Measurements from ENCODE around the gene TSPYL1. TPM values are rescaled to one million over a fixed set of nuclear protein-coding genes. Genes with fewer than 3 reads are reported as not detected.

TSPYL1 gene
- total and polyA plus RNA-seq, 2 experiments from 2014 or later = 24.9 to 66.1 TPM

DNA sequence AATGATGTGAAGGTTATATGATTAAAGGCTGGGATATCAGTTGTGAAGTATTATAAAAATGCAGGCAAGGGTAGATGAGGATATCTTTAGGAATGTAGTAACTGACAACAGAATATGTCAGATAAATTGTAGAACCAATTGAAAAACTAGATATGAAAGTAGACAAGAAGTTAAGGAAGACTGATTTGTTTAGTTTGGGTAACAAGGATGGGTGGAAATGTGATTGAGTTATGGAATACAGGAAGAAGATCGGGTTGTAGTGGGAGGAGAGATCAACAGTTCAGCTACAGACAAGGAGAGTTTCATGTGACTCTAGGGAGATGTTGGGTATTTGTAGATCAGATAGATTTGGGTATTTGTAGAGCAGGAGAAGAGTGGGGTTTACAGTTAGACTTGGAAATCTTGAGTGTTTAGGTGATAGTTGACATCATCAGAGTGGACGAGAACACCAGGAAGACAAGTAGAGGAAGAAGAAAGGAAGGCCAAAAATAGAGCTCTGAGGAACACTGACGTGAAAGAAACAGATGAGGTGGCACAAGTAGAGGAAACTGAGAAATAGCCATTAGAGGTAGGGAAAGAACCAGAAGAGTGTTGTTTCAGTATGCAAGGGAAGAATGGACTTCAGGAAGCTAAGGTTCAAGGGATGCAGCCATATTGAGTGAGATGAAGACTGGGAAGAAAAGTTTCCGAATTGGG, 12.1 kb upstream of the TSPYL1 start:
- Histone ChIP-seq H4K20me1 (replicated peaks; ENCODE audit: insufficient read depth) (no peaks in the 10 kb centered on the region), H3K79me2 (replicated peaks; ENCODE audit: insufficient read depth) (no peaks in the 10 kb centered on the region), H3K36me3 (ENCODE audit: insufficient read depth) (no peaks in the 10 kb centered on the region), H3K27me3 (ENCODE audit: insufficient read depth) (no peaks in the 10 kb centered on the region), H2AFZ (no peak overlapping the region), H3K4me1 (ENCODE audit: insufficient read depth) (no peaks in the 10 kb centered on the region), H3K4me3 (no peak overlapping the region), H3F3A (replicated peaks; ENCODE audit: low read depth) (no peaks in the 10 kb centered on the region), H3K4me2 (no peak overlapping the region), H3K27ac (ENCODE audit: low read depth) (no peak overlapping the region), H3K9me2 (ENCODE audit: insufficient read depth) (peaks cover 8% of the 10 kb centered on the region; the same call in 1 of the 2 replicates)
- ATAC-seq = no peak
- Mint-ChIP-seq H3K36me3 (ENCODE audit: low read depth) (no peaks in the 10 kb centered on the region), H3K4me3 (no peak overlapping the region), H3K27me3 (ENCODE audit: insufficient read depth, low read depth, poor library complexity) (peaks cover 2% of the 10 kb centered on the region), H3K9me3 (no peaks in the 10 kb centered on the region), H3K4me1 (no peaks in the 10 kb centered on the region), H3K27ac (no peak overlapping the region)
- DNase-seq (ENCODE audit: low spot score) = no peak
- TF ChIP-seq ZNF331 (CRISPR knock-in tag; IDR thresholded peaks at IDR 0.05; ENCODE audit: low read depth) (no peak), EZH2 (IDR thresholded peaks at IDR 0.05; ENCODE audit: low read depth, unreplicated experiment) (no peak), JUNB (IDR thresholded peaks at IDR 0.05; ENCODE audit: unreplicated experiment) (no peak), ZNF114 (CRISPR knock-in tag; IDR thresholded peaks at IDR 0.05) (no peak), NANOG (IDR thresholded peaks at IDR 0.05; ENCODE audit: borderline replicate concordance) (no peak), STAT1 (IDR thresholded peaks at IDR 0.05; ENCODE audit: unreplicated experiment) (no peak), EZH2phosphoT487 (IDR thresholded peaks at IDR 0.05; ENCODE audit: unreplicated experiment) (no peak)
- TF ChIP-seq, protein P1, sequence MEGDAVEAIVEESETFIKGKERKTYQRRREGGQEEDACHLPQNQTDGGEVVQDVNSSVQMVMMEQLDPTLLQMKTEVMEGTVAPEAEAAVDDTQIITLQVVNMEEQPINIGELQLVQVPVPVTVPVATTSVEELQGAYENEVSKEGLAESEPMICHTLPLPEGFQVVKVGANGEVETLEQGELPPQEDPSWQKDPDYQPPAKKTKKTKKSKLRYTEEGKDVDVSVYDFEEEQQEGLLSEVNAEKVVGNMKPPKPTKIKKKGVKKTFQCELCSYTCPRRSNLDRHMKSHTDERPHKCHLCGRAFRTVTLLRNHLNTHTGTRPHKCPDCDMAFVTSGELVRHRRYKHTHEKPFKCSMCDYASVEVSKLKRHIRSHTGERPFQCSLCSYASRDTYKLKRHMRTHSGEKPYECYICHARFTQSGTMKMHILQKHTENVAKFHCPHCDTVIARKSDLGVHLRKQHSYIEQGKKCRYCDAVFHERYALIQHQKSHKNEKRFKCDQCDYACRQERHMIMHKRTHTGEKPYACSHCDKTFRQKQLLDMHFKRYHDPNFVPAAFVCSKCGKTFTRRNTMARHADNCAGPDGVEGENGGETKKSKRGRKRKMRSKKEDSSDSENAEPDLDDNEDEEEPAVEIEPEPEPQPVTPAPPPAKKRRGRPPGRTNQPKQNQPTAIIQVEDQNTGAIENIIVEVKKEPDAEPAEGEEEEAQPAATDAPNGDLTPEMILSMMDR (conservative IDR thresholded peaks at IDR 0.05; ENCODE audit: low read depth in 2 of 2) = no peak
- TF ChIP-seq, protein P2, sequence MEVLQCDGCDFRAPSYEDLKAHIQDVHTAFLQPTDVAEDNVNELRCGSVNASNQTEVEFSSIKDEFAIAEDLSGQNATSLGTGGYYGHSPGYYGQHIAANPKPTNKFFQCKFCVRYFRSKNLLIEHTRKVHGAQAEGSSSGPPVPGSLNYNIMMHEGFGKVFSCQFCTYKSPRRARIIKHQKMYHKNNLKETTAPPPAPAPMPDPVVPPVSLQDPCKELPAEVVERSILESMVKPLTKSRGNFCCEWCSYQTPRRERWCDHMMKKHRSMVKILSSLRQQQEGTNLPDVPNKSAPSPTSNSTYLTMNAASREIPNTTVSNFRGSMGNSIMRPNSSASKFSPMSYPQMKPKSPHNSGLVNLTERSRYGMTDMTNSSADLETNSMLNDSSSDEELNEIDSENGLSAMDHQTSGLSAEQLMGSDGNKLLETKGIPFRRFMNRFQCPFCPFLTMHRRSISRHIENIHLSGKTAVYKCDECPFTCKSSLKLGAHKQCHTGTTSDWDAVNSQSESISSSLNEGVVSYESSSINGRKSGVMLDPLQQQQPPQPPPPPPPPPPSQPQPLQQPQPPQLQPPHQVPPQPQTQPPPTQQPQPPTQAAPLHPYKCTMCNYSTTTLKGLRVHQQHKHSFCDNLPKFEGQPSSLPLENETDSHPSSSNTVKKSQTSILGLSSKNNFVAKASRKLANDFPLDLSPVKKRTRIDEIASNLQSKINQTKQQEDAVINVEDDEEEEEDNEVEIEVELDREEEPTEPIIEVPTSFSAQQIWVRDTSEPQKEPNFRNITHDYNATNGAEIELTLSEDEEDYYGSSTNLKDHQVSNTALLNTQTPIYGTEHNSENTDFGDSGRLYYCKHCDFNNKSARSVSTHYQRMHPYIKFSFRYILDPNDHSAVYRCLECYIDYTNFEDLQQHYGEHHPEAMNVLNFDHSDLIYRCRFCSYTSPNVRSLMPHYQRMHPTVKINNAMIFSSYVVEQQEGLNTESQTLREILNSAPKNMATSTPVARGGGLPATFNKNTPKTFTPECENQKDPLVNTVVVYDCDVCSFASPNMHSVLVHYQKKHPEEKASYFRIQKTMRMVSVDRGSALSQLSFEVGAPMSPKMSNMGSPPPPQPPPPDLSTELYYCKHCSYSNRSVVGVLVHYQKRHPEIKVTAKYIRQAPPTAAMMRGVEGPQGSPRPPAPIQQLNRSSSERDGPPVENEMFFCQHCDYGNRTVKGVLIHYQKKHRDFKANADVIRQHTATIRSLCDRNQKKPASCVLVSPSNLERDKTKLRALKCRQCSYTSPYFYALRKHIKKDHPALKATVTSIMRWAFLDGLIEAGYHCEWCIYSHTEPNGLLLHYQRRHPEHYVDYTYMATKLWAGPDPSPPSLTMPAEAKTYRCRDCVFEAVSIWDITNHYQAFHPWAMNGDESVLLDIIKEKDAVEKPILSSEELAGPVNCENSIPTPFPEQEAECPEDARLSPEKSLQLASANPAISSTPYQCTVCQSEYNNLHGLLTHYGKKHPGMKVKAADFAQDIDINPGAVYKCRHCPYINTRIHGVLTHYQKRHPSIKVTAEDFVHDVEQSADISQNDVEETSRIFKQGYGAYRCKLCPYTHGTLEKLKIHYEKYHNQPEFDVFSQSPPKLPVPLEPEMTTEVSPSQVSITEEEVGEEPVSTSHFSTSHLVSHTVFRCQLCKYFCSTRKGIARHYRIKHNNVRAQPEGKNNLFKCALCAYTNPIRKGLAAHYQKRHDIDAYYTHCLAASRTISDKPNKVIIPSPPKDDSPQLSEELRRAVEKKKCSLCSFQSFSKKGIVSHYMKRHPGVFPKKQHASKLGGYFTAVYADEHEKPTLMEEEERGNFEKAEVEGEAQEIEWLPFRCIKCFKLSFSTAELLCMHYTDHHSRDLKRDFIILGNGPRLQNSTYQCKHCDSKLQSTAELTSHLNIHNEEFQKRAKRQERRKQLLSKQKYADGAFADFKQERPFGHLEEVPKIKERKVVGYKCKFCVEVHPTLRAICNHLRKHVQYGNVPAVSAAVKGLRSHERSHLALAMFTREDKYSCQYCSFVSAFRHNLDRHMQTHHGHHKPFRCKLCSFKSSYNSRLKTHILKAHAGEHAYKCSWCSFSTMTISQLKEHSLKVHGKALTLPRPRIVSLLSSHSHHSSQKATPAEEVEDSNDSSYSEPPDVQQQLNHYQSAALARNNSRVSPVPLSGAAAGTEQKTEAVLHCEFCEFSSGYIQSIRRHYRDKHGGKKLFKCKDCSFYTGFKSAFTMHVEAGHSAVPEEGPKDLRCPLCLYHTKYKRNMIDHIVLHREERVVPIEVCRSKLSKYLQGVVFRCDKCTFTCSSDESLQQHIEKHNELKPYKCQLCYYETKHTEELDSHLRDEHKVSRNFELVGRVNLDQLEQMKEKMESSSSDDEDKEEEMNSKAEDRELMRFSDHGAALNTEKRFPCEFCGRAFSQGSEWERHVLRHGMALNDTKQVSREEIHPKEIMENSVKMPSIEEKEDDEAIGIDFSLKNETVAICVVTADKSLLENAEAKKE (CRISPR knock-in tag; IDR thresholded peaks at IDR 0.05) = no peak
- TF ChIP-seq, protein P3, sequence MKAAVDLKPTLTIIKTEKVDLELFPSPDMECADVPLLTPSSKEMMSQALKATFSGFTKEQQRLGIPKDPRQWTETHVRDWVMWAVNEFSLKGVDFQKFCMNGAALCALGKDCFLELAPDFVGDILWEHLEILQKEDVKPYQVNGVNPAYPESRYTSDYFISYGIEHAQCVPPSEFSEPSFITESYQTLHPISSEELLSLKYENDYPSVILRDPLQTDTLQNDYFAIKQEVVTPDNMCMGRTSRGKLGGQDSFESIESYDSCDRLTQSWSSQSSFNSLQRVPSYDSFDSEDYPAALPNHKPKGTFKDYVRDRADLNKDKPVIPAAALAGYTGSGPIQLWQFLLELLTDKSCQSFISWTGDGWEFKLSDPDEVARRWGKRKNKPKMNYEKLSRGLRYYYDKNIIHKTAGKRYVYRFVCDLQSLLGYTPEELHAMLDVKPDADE (IDR thresholded peaks at IDR 0.05) = no peak
- TF ChIP-seq, protein P4, sequence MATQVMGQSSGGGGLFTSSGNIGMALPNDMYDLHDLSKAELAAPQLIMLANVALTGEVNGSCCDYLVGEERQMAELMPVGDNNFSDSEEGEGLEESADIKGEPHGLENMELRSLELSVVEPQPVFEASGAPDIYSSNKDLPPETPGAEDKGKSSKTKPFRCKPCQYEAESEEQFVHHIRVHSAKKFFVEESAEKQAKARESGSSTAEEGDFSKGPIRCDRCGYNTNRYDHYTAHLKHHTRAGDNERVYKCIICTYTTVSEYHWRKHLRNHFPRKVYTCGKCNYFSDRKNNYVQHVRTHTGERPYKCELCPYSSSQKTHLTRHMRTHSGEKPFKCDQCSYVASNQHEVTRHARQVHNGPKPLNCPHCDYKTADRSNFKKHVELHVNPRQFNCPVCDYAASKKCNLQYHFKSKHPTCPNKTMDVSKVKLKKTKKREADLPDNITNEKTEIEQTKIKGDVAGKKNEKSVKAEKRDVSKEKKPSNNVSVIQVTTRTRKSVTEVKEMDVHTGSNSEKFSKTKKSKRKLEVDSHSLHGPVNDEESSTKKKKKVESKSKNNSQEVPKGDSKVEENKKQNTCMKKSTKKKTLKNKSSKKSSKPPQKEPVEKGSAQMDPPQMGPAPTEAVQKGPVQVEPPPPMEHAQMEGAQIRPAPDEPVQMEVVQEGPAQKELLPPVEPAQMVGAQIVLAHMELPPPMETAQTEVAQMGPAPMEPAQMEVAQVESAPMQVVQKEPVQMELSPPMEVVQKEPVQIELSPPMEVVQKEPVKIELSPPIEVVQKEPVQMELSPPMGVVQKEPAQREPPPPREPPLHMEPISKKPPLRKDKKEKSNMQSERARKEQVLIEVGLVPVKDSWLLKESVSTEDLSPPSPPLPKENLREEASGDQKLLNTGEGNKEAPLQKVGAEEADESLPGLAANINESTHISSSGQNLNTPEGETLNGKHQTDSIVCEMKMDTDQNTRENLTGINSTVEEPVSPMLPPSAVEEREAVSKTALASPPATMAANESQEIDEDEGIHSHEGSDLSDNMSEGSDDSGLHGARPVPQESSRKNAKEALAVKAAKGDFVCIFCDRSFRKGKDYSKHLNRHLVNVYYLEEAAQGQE (IDR thresholded peaks at IDR 0.05; ENCODE audit: unreplicated experiment) = no peak

Measured in GM23338 (cell line).